Hepatocyte (in vitro differentiated cells): ENCODE data around the gene ELOVL1.

Experiments
- EZH2 ChIP-seq: fragments of 200-600 bp; sonication (generic); IDR thresholded peaks from 2 replicates; pipeline ENCODE4 v1.6.1; 2016; ENCODE audit warnings: antibody characterized with exemption, mild to moderate bottlenecking, borderline replicate concordance
- EZH2phosphoT487 ChIP-seq: fragments of 200-600 bp; sonication (generic); IDR thresholded peaks from one replicate; pipeline ENCODE4 v1.6.1; 2018; ENCODE audit warnings: antibody characterized with exemption, mild to moderate bottlenecking, low read depth, moderate library complexity; ENCODE audit not compliant: unreplicated experiment, severe bottlenecking
- TF ChIP-seq, protein P1 (sequence below): fragments of 200-600 bp; sonication (generic); IDR thresholded peaks from 2 replicates; pipeline ENCODE4 v1.5.1; 2016; ENCODE audit warnings: antibody characterized with exemption, mild to moderate bottlenecking; ENCODE audit not compliant: poor library complexity

DNA sequence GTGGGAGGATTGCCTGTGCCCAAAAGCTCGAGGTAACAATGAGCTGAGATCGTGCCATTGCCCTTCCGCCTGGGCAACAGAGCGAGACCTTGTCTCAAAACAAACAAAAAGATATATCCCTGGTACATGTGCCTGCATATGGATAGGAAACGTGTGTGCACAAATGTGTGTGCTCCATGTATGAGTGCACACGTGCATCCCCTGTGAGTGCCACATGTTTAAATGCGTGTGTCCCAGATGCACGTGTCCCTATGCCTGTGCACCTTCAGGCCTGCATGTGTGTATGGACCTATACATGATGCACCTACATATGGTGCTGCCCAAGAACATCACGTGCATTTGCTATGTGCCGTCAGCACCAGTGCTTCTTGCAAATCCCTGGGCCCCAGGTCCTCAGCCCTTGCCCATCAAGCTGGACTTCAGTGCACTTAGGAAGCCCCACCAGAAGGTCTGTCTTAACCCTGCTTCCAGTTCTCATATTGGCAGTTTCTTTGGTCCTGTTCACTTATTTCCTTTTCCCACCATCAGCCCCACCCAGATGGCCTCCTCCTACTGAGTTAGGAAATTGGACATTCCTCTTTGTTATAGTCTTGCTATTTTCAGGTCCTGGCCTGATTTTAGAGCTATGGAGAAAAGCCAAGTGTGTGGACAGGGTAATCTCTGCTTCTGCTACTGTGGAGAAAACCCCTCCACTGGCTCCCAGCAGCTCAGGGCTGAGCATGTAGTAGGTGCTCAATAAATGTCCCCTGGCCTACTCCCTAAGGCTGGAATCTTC lies 51.7 kb downstream of the ELOVL1 start:
- TF ChIP-seq, protein P1, sequence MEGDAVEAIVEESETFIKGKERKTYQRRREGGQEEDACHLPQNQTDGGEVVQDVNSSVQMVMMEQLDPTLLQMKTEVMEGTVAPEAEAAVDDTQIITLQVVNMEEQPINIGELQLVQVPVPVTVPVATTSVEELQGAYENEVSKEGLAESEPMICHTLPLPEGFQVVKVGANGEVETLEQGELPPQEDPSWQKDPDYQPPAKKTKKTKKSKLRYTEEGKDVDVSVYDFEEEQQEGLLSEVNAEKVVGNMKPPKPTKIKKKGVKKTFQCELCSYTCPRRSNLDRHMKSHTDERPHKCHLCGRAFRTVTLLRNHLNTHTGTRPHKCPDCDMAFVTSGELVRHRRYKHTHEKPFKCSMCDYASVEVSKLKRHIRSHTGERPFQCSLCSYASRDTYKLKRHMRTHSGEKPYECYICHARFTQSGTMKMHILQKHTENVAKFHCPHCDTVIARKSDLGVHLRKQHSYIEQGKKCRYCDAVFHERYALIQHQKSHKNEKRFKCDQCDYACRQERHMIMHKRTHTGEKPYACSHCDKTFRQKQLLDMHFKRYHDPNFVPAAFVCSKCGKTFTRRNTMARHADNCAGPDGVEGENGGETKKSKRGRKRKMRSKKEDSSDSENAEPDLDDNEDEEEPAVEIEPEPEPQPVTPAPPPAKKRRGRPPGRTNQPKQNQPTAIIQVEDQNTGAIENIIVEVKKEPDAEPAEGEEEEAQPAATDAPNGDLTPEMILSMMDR: no peak
- no peak for TF ChIP-seq EZH2phosphoT487
- TF ChIP-seq EZH2: no peak
